GM23338 (cell line): ENCODE measurements around the gene KCNAB2. TPM values are rescaled to one million over a fixed set of nuclear protein-coding genes. Genes with fewer than 3 reads are reported as not detected.

Source experiments
- ATAC-seq: fragments of 200-7000 bp; cut with Tn5 transposase; 3 replicates; pipeline ENCODE4 v1.9.1; 2020
- DNase-seq: peaks from one replicate; pipeline ENCODE4 v3.0.0-alpha.2; 2015; ENCODE audit warnings: low spot score
- H2AFZ ChIP-seq: fragments of 200-600 bp; sonication (generic); 2 replicates; pipeline ENCODE4 v1.8.0; 2016; ENCODE audit warnings: antibody characterized with exemption, mild to moderate bottlenecking, moderate library complexity
- H3F3A ChIP-seq: fragments of 200-600 bp; sonication (generic); replicated peaks from 2 replicates; pipeline ENCODE4 v1.8.0; 2017; ENCODE audit warnings: antibody characterized with exemption, mixed run types, low read depth
- H3K27ac ChIP-seq: fragments of 200-600 bp; sonication (generic); 2 replicates; pipeline ENCODE4 v1.6.1; 2016; ENCODE audit warnings: low read depth
- H3K27me3 ChIP-seq: fragments of 200-600 bp; sonication (generic); 2 replicates; pipeline ENCODE4 v1.8.0; 2016; ENCODE audit warnings: mild to moderate bottlenecking, mixed run types, moderate library complexity; ENCODE audit not compliant: insufficient read depth
- H3K36me3 ChIP-seq: fragments of 200-600 bp; sonication (generic); 2 replicates; pipeline ENCODE4 v1.8.0; 2016; ENCODE audit warnings: mild to moderate bottlenecking; ENCODE audit not compliant: insufficient read depth
- H3K4me1 ChIP-seq: fragments of 200-600 bp; sonication (generic); 2 replicates; pipeline ENCODE4 v1.8.0; 2016; ENCODE audit warnings: mild to moderate bottlenecking, moderate library complexity; ENCODE audit not compliant: insufficient read depth
- H3K4me2 ChIP-seq: fragments of 200-600 bp; sonication (generic); 2 replicates; pipeline ENCODE4 v1.7.1; 2017; ENCODE audit warnings: mixed run types
- H3K4me3 ChIP-seq: fragments of 200-600 bp; sonication (generic); 2 replicates; pipeline ENCODE4 v1.6.1; 2016; ENCODE audit warnings: mixed run types
- H3K79me2 ChIP-seq: fragments of 200-600 bp; sonication (generic); replicated peaks from 2 replicates; pipeline ENCODE4 v1.8.0; 2017; ENCODE audit warnings: mild to moderate bottlenecking; ENCODE audit not compliant: insufficient read depth
- H3K9me2 ChIP-seq: fragments of 200-600 bp; sonication (generic); 2 replicates; pipeline ENCODE4 v1.8.0; 2017; ENCODE audit not compliant: insufficient read depth
- H4K20me1 ChIP-seq: fragments of 200-600 bp; sonication (generic); replicated peaks from 2 replicates; pipeline ENCODE4 v1.8.0; 2017; ENCODE audit warnings: mild to moderate bottlenecking; ENCODE audit not compliant: insufficient read depth
- H3K27ac Mint-ChIP-seq: 2 replicates; pipeline ENCODE4 v1.8.0; 2020; ENCODE audit warnings: inconsistent platforms, mild to moderate bottlenecking, moderate library complexity, mixed read lengths
- H3K27me3 Mint-ChIP-seq: 3 replicates; pipeline ENCODE4 v1.8.0; 2022; ENCODE audit warnings: low read depth, mild to moderate bottlenecking, moderate library complexity, mixed read lengths, inconsistent platforms; ENCODE audit not compliant: insufficient read depth, poor library complexity
- H3K36me3 Mint-ChIP-seq: 3 replicates; pipeline ENCODE4 v1.8.0; 2021; ENCODE audit warnings: low read depth, mild to moderate bottlenecking, inconsistent platforms, moderate library complexity, mixed read lengths
- H3K4me1 Mint-ChIP-seq: 3 replicates; pipeline ENCODE4 v1.8.0; 2020; ENCODE audit warnings: mild to moderate bottlenecking, inconsistent platforms, mixed read lengths
- H3K4me3 Mint-ChIP-seq: 3 replicates; pipeline ENCODE4 v1.8.0; 2021; ENCODE audit warnings: moderate library complexity, mild to moderate bottlenecking, inconsistent platforms, mixed read lengths
- H3K9me3 Mint-ChIP-seq: 3 replicates; pipeline ENCODE4 v1.8.0; 2020; ENCODE audit warnings: moderate library complexity, mild to moderate bottlenecking, inconsistent platforms, mixed read lengths
- CREB1 ChIP-seq: fragments of 250-450 bp; sonication (Bioruptor Pico); IDR thresholded peaks from 2 replicates; pipeline ENCODE4 v1.5.0; 2020; ENCODE audit warnings: low read depth, mild to moderate bottlenecking, moderate library complexity
- CTCF ChIP-seq, 2 experiments: fragments of 200-600 bp in 1 of 2; sonication (generic) in 1 of 2; conservative IDR thresholded peaks; 2 replicates each; pipeline versions ENCODE4 v1.5.1 to v1.6.1; 2016 to 2017; ENCODE audit warnings: antibody characterized with exemption in 2 of 2, low read depth in 2 of 2, mild to moderate bottlenecking in 2 of 2, moderate library complexity in 1 of 2
- ETS1 ChIP-seq: IDR thresholded peaks from 2 replicates; pipeline ENCODE4 v1.6.1; 2016; ENCODE audit warnings: antibody characterized with exemption
- EZH2 ChIP-seq: fragments of 200-600 bp; sonication (generic); IDR thresholded peaks from one replicate; pipeline ENCODE4 v1.8.0; 2017; ENCODE audit warnings: antibody characterized with exemption, mild to moderate bottlenecking, low read depth; ENCODE audit not compliant: unreplicated experiment
- EZH2phosphoT487 ChIP-seq: fragments of 200-600 bp; sonication (generic); IDR thresholded peaks from one replicate; pipeline ENCODE4 v1.8.1; 2018; ENCODE audit warnings: antibody characterized with exemption; ENCODE audit not compliant: unreplicated experiment
- JUNB ChIP-seq: IDR thresholded peaks from one replicate; pipeline ENCODE4 v1.6.1; 2016; ENCODE audit warnings: antibody characterized with exemption; ENCODE audit not compliant: unreplicated experiment
- NANOG ChIP-seq: IDR thresholded peaks from 2 replicates; pipeline ENCODE4 v1.6.1; 2016; ENCODE audit warnings: antibody characterized with exemption, borderline replicate concordance
- POLR2AphosphoS5 ChIP-seq: IDR thresholded peaks from 2 replicates; pipeline ENCODE4 v1.6.1; 2016; ENCODE audit warnings: antibody characterized with exemption, low read depth
- REST ChIP-seq: IDR thresholded peaks from one replicate; pipeline ENCODE4 v1.6.1; 2018; ENCODE audit warnings: antibody characterized with exemption; ENCODE audit not compliant: unreplicated experiment
- STAT1 ChIP-seq: IDR thresholded peaks from one replicate; pipeline ENCODE4 v1.6.1; 2016; ENCODE audit warnings: antibody characterized with exemption; ENCODE audit not compliant: unreplicated experiment
- ZNF114 ChIP-seq: fragments of 250-450 bp; sonication (Bioruptor Pico); IDR thresholded peaks from 2 replicates; pipeline ENCODE4 v1.5.0; 2020; ENCODE audit warnings: mild to moderate bottlenecking, moderate library complexity
- ZNF331 ChIP-seq: fragments of 250-450 bp; sonication (Bioruptor Pico); IDR thresholded peaks from 2 replicates; pipeline ENCODE4 v1.5.0; 2020; ENCODE audit warnings: low read depth, mild to moderate bottlenecking, moderate library complexity
- ZNF462 ChIP-seq: fragments of 250-450 bp; sonication (Bioruptor Pico); IDR thresholded peaks from 2 replicates; pipeline ENCODE4 v1.5.0; 2020; ENCODE audit warnings: mild to moderate bottlenecking, moderate library complexity
- polyA plus RNA-seq: library from polyadenylated mRNA; unstranded; fragments of >200 nt; fragmentation: Nextera tagmentation; extraction: Ambion mirVana; gene quantifications from 2 replicates; pipeline ENCODE4 v1.2.1, GENCODE V29; 2016
- total RNA-seq: library from RNA; depleted of rRNA; stranded (reverse); fragments of >200 nt; shearing (Covaris generic); gene quantifications from 2 replicates; pipeline ENCODE4 v1.2.3, GENCODE V29; 2014

KCNAB2 gene
- total and polyA plus RNA-seq, 2 experiments from 2014 or later, result 3.0 to 3.7 TPM

GRCh38 chr1:6096243-6097116 lies 50.8 kb downstream of the KCNAB2 start:
- DNase-seq (no peak), ATAC-seq (no peak)
- H3K9me3 Mint-ChIP-seq, result no peaks in the 10 kb centered on the region; the same call in 2 of the 3 replicates
- no peak overlapping the region for H3K4me3 ChIP-seq
- no peak overlapping the region for H3K4me2 ChIP-seq
- no peaks in the 10 kb centered on the region for H3K27me3 ChIP-seq
- H3K9me2 ChIP-seq, result no peaks in the 10 kb centered on the region
- H3K36me3 ChIP-seq, result no peaks in the 10 kb centered on the region
- TF ChIP-seq NANOG (no peak), POLR2AphosphoS5 (no peak), EZH2phosphoT487 (no peak), STAT1 (no peak), CTCF (conservative IDR thresholded peaks at IDR 0.05; ENCODE audit: low read depth in 2 of 2) (no peak), CREB1 (no peak), REST (no peak), ETS1 (no peak), ZNF331 (CRISPR knock-in tag) (no peak), ZNF462 (CRISPR knock-in tag) (no peak), ZNF114 (CRISPR knock-in tag) (no peak), EZH2 (no peak), JUNB (no peak)
- H3K79me2 ChIP-seq, result no peaks in the 10 kb centered on the region
- no peak overlapping the region for H3K27ac Mint-ChIP-seq
- H3K4me1 ChIP-seq, result no peaks in the 10 kb centered on the region
- H3K27me3 Mint-ChIP-seq, result peaks cover 3% of the 10 kb centered on the region
- no peaks in the 10 kb centered on the region for H3K36me3 Mint-ChIP-seq
- no peak overlapping the region for H2AFZ ChIP-seq
- H3K27ac ChIP-seq, result no peak overlapping the region
- H3K4me3 Mint-ChIP-seq, result no peak overlapping the region
- no peaks in the 10 kb centered on the region; the same call in 2 of the 3 replicates for H3K4me1 Mint-ChIP-seq
- no peaks in the 10 kb centered on the region for H3F3A ChIP-seq
- H4K20me1 ChIP-seq, result no peaks in the 10 kb centered on the region
